ENCODE data around the gene CSHL1.
"Not testable (repeated sequence)": the region's sequence is repeated elsewhere in the genome, so short reads cannot be mapped to it uniquely, and the experiment has no call there.

GRCh38 chr17:63870292-63870665 is 40.8 kb downstream of the CSHL1 start:
- TF ChIP-seq POLR2A, CTCF, EP300, POLR2AphosphoS5 (IDR thresholded peaks at IDR 0.05): not testable (repeated sequence)

Measured in suprapubic skin (tissue), 4 donors.